GM23248 (cell line): ENCODE measurements around the gene ZFAND3.

ENCODE experiments used
- EZH2 ChIP-seq: fragments of 200-600 bp; sonication (generic); IDR thresholded peaks from 2 replicates; pipeline ENCODE4 v1.6.1; 2018; ENCODE audit warnings: antibody characterized with exemption, mild to moderate bottlenecking; ENCODE audit not compliant: insufficient read depth, poor library complexity, severe bottlenecking
- EZH2phosphoT487 ChIP-seq: fragments of 200-600 bp; sonication (generic); IDR thresholded peaks from 2 replicates; pipeline ENCODE4 v1.6.1; 2018; ENCODE audit warnings: antibody characterized with exemption, moderate library complexity, mild to moderate bottlenecking, low read depth; ENCODE audit not compliant: insufficient read depth

DNA sequence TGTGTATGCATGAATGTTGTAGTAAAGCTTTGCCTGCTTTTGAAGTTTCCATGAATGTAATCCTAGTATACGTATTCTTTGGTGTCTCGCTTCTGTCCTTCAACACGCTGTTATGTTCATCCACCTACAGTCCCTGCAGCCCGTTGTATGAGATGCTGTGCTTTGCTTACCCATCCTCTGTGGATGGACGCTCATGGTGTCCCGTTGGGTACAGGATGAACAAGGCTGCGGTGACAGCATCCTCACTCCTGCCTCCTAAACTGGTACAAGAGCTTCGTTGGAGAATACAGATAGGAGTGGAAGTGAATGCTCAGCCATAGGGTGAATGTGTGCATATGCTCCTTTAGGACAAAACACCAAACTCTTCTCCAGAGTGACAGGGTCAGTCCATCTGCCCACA lies 366.2 kb downstream of the ZFAND3 start:
- TF ChIP-seq EZH2 (no peak), EZH2phosphoT487 (no peak)
